ENCODE data around the gene FBN3. TPM values are rescaled to one million over a fixed set of nuclear protein-coding genes. Genes with fewer than 3 reads are reported as not detected.
"Not testable (repeated sequence)": the region's sequence is repeated elsewhere in the genome, so short reads cannot be mapped to it uniquely, and the experiment has no call there.

The FBN3 gene
- total and polyA plus RNA-seq, 8 donors = 0.63 to 84.0 (median 69.7) TPM

DNA sequence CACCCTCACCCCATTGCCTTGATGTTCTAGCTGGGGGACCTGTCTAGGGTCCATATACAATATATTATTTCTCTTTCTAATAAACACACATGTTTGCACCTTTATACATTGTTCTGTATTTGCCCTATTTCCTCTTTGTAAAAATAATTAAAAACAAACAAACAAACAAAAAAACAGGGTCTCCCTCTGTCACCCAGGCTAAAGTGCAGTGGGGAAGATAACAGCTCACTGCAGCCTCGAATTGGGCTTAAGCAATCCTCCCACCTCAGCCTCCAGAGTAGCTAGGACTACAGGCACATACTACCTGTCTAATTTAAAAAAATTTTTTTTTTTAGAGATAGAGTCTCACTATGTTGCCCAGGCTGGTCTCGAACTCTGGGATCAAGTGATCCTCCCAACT, 5.9 kb upstream of the FBN3 start:
- Histone ChIP-seq H3K27ac (no peak overlapping the region), H3K4me1 (peaks cover 3 to 9% of the 10 kb centered on the region in 2 donors), H3K4me3 (no peak overlapping the region), H3K27me3 (peaks cover 0 to 21% of the 10 kb centered on the region in 2 donors), H3K9me3 (no peaks in the 10 kb centered on the region), H3K36me3 (no peaks in the 10 kb centered on the region)
- TF ChIP-seq, protein P1, sequence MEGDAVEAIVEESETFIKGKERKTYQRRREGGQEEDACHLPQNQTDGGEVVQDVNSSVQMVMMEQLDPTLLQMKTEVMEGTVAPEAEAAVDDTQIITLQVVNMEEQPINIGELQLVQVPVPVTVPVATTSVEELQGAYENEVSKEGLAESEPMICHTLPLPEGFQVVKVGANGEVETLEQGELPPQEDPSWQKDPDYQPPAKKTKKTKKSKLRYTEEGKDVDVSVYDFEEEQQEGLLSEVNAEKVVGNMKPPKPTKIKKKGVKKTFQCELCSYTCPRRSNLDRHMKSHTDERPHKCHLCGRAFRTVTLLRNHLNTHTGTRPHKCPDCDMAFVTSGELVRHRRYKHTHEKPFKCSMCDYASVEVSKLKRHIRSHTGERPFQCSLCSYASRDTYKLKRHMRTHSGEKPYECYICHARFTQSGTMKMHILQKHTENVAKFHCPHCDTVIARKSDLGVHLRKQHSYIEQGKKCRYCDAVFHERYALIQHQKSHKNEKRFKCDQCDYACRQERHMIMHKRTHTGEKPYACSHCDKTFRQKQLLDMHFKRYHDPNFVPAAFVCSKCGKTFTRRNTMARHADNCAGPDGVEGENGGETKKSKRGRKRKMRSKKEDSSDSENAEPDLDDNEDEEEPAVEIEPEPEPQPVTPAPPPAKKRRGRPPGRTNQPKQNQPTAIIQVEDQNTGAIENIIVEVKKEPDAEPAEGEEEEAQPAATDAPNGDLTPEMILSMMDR (IDR thresholded peaks at IDR 0.05) = no peak
- ATAC-seq (no peak), DNase-seq (no peak)
- intact Hi-C loops (cut with DNase I) = loop anchor here in 1 of 2 donors (10.0 kb wide), 1 partner anchor 99 kb away; no protein-coding TSS in a partner anchor

- not testable (repeated sequence) for H3K27ac ChIP-seq, H3K9me3 ChIP-seq, DNase-seq, H3K36me3 ChIP-seq, ATAC-seq, H3K4me3 ChIP-seq
- Histone ChIP-seq H3K27me3 (peaks cover 8 to 34% of the 10 kb centered on the region in 2 donors), H3K4me1 (peaks cover 3 to 16% of the 10 kb centered on the region in 2 donors)
- intact Hi-C loops (cut with DNase I) = loop anchor here in 1 of 2 donors (10.0 kb wide), 1 partner anchor 101 kb away; no protein-coding TSS in a partner anchor
Measured at GRCh38 chr19:8154014-8154413, 4.6 kb upstream of the FBN3 start.

DNA sequence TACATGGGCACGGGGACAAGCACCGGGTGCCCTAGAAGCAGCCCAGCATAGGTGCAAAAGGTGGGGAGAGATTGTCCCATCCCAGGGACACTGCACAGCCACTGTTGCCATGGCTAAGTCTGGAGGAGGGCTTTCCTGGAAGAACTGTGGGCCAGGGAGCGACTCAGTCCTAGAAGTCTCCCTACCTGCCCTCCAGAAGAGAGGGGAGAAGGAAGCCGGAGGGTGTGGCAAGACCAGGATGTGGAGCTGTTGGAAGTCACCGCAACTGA, 2.3 kb upstream of the FBN3 start:
- H3K36me3 ChIP-seq = no peaks in the 10 kb centered on the region
- TF ChIP-seq, protein P1 (IDR thresholded peaks at IDR 0.05) = no peak
- DNase-seq (no peak), ATAC-seq (no peak)
- H3K4me1 ChIP-seq = peaks cover 3 to 23% of the 10 kb centered on the region in 2 donors
- no peaks in the 10 kb centered on the region for H3K9me3 ChIP-seq
- no peak overlapping the region for H3K27ac ChIP-seq
- intact Hi-C loops (cut with DNase I) = loop anchor here in 1 of 2 donors (10.0 kb wide), 1 partner anchor 103 kb away; no protein-coding TSS in a partner anchor
- H3K4me3 ChIP-seq = no peak overlapping the region
- peaks cover 24 to 58% of the 10 kb centered on the region in 2 donors for H3K27me3 ChIP-seq

- DNase-seq (no peak), ATAC-seq (no peak)
- intact Hi-C loops (cut with DNase I) = loop anchor here in 1 of 2 donors (10.0 kb wide), 1 partner anchor 104 kb away; no protein-coding TSS in a partner anchor
- H3K27ac ChIP-seq = no peak overlapping the region
- H3K4me3 ChIP-seq = no peak overlapping the region
- TF ChIP-seq, protein P1 (IDR thresholded peaks at IDR 0.05) = no peak
- peaks cover 24 to 63% of the 10 kb centered on the region in 2 donors for H3K27me3 ChIP-seq
- H3K9me3 ChIP-seq = no peaks in the 10 kb centered on the region
- peaks cover 3 to 23% of the 10 kb centered on the region in 2 donors for H3K4me1 ChIP-seq
- H3K36me3 ChIP-seq = no peaks in the 10 kb centered on the region
Measured at GRCh38 chr19:8150998-8151766, 1.8 kb upstream of the FBN3 start.

GRCh38 chr19:8150178-8150865, 930 bp upstream of the FBN3 start:
- peaks cover 24 to 69% of the 10 kb centered on the region in 2 donors for H3K27me3 ChIP-seq
- H3K27ac ChIP-seq = no peak overlapping the region
- H3K4me3 ChIP-seq = no peak overlapping the region
- H3K36me3 ChIP-seq = no peaks in the 10 kb centered on the region
- ATAC-seq (no peak), DNase-seq (no peak)
- H3K4me1 ChIP-seq = peaks cover 3 to 23% of the 10 kb centered on the region in 2 donors
- TF ChIP-seq, protein P1 (IDR thresholded peaks at IDR 0.05) = no peak
- H3K9me3 ChIP-seq = no peaks in the 10 kb centered on the region
- intact Hi-C loops (cut with DNase I) = loop anchor here in 1 of 2 donors (10.0 kb wide), 1 partner anchor 104 kb away; no protein-coding TSS in a partner anchor

Measured in left lung (tissue), 10 donors.